ENCODE data around the gene LRRC42.
"Not testable (repeated sequence)": the region's sequence is repeated elsewhere in the genome, so short reads cannot be mapped to it uniquely, and the experiment has no call there.

The LRRC42 gene

GRCh38 chr1:53987880-53988279 is 41.7 kb downstream of the LRRC42 start:
- H3K9ac ChIP-seq (ENCODE audit: low read length): no peak overlapping the region
- no peak overlapping the region for H3K27ac ChIP-seq (ENCODE audit: low read length)
- H3K36me3 ChIP-seq (replicated peaks; ENCODE audit: low read depth, low read length): no peaks in the 10 kb centered on the region
- TF ChIP-seq EZH2phosphoT487 (IDR thresholded peaks at IDR 0.05; ENCODE audit: low read depth) (no peak), CTCF (IDR thresholded peaks at IDR 0.05; ENCODE audit: low read depth, low read length) (no peak)
- H2AFZ ChIP-seq (ENCODE audit: low read depth, low read length): no peak overlapping the region
- no peak overlapping the region for H3K4me2 ChIP-seq (ENCODE audit: low read length)
- no peaks in the 10 kb centered on the region for H3K27me3 ChIP-seq (ENCODE audit: low read depth, low read length)
- no peaks in the 10 kb centered on the region for H4K20me1 ChIP-seq (ENCODE audit: insufficient read depth, low read length)
- H3K4me3 ChIP-seq (ENCODE audit: low read length): no peak overlapping the region
- H3K79me2 ChIP-seq (ENCODE audit: low read length): no peaks in the 10 kb centered on the region
- H3K9me3 ChIP-seq (ENCODE audit: insufficient read depth, low read length): no peaks in the 10 kb centered on the region
- no peaks in the 10 kb centered on the region for H3K4me1 ChIP-seq (ENCODE audit: low read length)

- Histone ChIP-seq H2AFZ (ENCODE audit: low read depth, low read length) (no peak overlapping the region), H3K36me3 (replicated peaks; ENCODE audit: low read depth, low read length) (no peaks in the 10 kb centered on the region), H3K4me1 (ENCODE audit: low read length) (no peaks in the 10 kb centered on the region), H3K9ac (ENCODE audit: low read length) (no peak overlapping the region), H4K20me1 (ENCODE audit: insufficient read depth, low read length) (no peaks in the 10 kb centered on the region), H3K9me3 (ENCODE audit: insufficient read depth, low read length) (no peaks in the 10 kb centered on the region), H3K27me3 (ENCODE audit: low read depth, low read length) (no peaks in the 10 kb centered on the region), H3K79me2 (ENCODE audit: low read length) (no peaks in the 10 kb centered on the region), H3K4me3 (ENCODE audit: low read length) (no peak overlapping the region), H3K27ac (ENCODE audit: low read length) (no peak overlapping the region), H3K4me2 (ENCODE audit: low read length) (no peak overlapping the region)
- no peak for TF ChIP-seq CTCF (IDR thresholded peaks at IDR 0.05; ENCODE audit: low read depth, low read length)
- TF ChIP-seq EZH2phosphoT487 (IDR thresholded peaks at IDR 0.05; ENCODE audit: low read depth): no peak
These were observed 46.1 kb downstream of the LRRC42 start for GRCh38 chr1:53992085-53992874.

- not testable (repeated sequence) for H3K27ac ChIP-seq (ENCODE audit: low read length); H3K4me3 ChIP-seq (ENCODE audit: low read length); H3K9me3 ChIP-seq (ENCODE audit: insufficient read depth, low read length); H3K4me2 ChIP-seq (ENCODE audit: low read length); H3K79me2 ChIP-seq (ENCODE audit: low read length); H4K20me1 ChIP-seq (ENCODE audit: insufficient read depth, low read length); H2AFZ ChIP-seq (ENCODE audit: low read depth, low read length); H3K27me3 ChIP-seq (ENCODE audit: low read depth, low read length); H3K36me3 ChIP-seq (replicated peaks; ENCODE audit: low read depth, low read length); H3K9ac ChIP-seq (ENCODE audit: low read length); H3K4me1 ChIP-seq (ENCODE audit: low read length)
These were observed 48.4 kb downstream of the LRRC42 start for GRCh38 chr1:53994516-53994915.

GRCh38 chr1:53995683-53996082 is 49.5 kb downstream of the LRRC42 start:
- no peak overlapping the region for H3K27ac ChIP-seq (ENCODE audit: low read length)
- no peak overlapping the region for H3K4me3 ChIP-seq (ENCODE audit: low read length)
- no peaks in the 10 kb centered on the region for H3K27me3 ChIP-seq (ENCODE audit: low read depth, low read length)
- H4K20me1 ChIP-seq (ENCODE audit: insufficient read depth, low read length): no peaks in the 10 kb centered on the region
- no peaks in the 10 kb centered on the region for H3K79me2 ChIP-seq (ENCODE audit: low read length)
- no peaks in the 10 kb centered on the region for H3K4me1 ChIP-seq (ENCODE audit: low read length)
- H3K36me3 ChIP-seq (replicated peaks; ENCODE audit: low read depth, low read length): no peaks in the 10 kb centered on the region
- H2AFZ ChIP-seq (ENCODE audit: low read depth, low read length): no peak overlapping the region
- no peaks in the 10 kb centered on the region for H3K9me3 ChIP-seq (ENCODE audit: insufficient read depth, low read length)
- H3K9ac ChIP-seq (ENCODE audit: low read length): no peak overlapping the region
- no peak for TF ChIP-seq CTCF (IDR thresholded peaks at IDR 0.05; ENCODE audit: low read depth, low read length)
- TF ChIP-seq EZH2phosphoT487 (IDR thresholded peaks at IDR 0.05; ENCODE audit: low read depth): no peak
- H3K4me2 ChIP-seq (ENCODE audit: low read length): no peak overlapping the region
